ENCODE measurements around the gene DAB2IP.

DAB2IP gene

DNA sequence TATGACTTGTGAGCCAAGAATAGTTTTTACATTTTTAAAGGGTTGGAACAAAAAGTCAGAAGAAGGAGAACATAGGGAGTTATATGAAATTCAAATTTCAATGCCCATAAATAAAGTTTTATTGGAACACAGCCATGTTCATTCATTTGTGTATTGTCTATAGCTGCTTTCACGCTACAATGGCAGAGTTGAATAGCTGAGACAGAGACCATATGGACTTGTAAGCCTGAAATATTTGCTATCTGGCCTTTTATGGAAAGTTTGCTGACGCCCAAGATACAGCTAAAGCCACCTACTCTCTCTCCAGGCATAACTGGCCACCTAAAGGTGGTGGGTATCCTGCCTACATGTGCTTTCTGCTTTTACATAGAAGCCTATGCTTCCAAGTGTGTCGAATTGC, 10.9 kb downstream of the DAB2IP start:
- DNase-seq (ENCODE audit: low read depth), result no peak
- H3K4me3 ChIP-seq (ENCODE audit: low read length), result no peak overlapping the region
- no peak for TF ChIP-seq CTCF (IDR thresholded peaks at IDR 0.05; ENCODE audit: insufficient read depth, low read depth, low read length, missing control alignments)

GRCh38 chr9:121662891-121663580, 11.6 kb downstream of the DAB2IP start:
- no peak overlapping the region for H3K4me3 ChIP-seq (ENCODE audit: low read length)
- TF ChIP-seq CTCF (IDR thresholded peaks at IDR 0.05; ENCODE audit: insufficient read depth, low read depth, low read length, missing control alignments), result no peak
- DNase-seq (ENCODE audit: low read depth), result no peak

- no peak overlapping the region for H3K4me3 ChIP-seq (ENCODE audit: low read length)
- no peak for TF ChIP-seq CTCF (IDR thresholded peaks at IDR 0.05; ENCODE audit: insufficient read depth, low read depth, low read length, missing control alignments)
- no peak for DNase-seq (ENCODE audit: low read depth)
Observed at GRCh38 chr9:121663591-121663990, 12.2 kb downstream of the DAB2IP start.

GRCh38 chr9:121666294-121666693, 14.9 kb downstream of the DAB2IP start:
- DNase-seq (ENCODE audit: low read depth), result no peak
- H3K4me3 ChIP-seq (ENCODE audit: low read length), result no peak overlapping the region
- no peak for TF ChIP-seq CTCF (IDR thresholded peaks at IDR 0.05; ENCODE audit: insufficient read depth, low read depth, low read length, missing control alignments)

- TF ChIP-seq CTCF (IDR thresholded peaks at IDR 0.05; ENCODE audit: insufficient read depth, low read depth, low read length, missing control alignments), result no peak
- DNase-seq (ENCODE audit: low read depth), result no peak
Observed at GRCh38 chr9:121667214-121667613, 15.8 kb downstream of the DAB2IP start.

GRCh38 chr9:121667890-121668289, 16.5 kb downstream of the DAB2IP start:
- no peak for TF ChIP-seq CTCF (IDR thresholded peaks at IDR 0.05; ENCODE audit: insufficient read depth, low read depth, low read length, missing control alignments)
- DNase-seq (ENCODE audit: low read depth), result no peak
- H3K4me3 ChIP-seq (ENCODE audit: low read length), result no peak overlapping the region

More at GRCh38 chr9:121667214-121667613, 15.8 kb downstream of the DAB2IP start:
- no peak overlapping the region for H3K4me3 ChIP-seq (ENCODE audit: low read length)

GRCh38 chr9:121670431-121670830, 19.0 kb downstream of the DAB2IP start:
- TF ChIP-seq CTCF (IDR thresholded peaks at IDR 0.05; ENCODE audit: insufficient read depth, low read depth, low read length, missing control alignments), result no peak
- H3K4me3 ChIP-seq (ENCODE audit: low read length), result no peak overlapping the region
- no peak for DNase-seq (ENCODE audit: low read depth)
